Ascending aorta (tissue), 2 donors: ENCODE results near the gene ABCB11. TPM values are rescaled to one million over a fixed set of nuclear protein-coding genes. Genes with fewer than 3 reads are reported as not detected.
"Not testable (repeated sequence)": the region's sequence is repeated elsewhere in the genome, so short reads cannot be mapped to it uniquely, and the experiment has no call there.

Experiments used
- DNase-seq, 2 donors: peaks; one replicate each; pipeline ENCODE4 v3.0.0-alpha.2; 2019; ENCODE audit warnings: low spot score in 2 of 2
- H3K27ac ChIP-seq, 2 donors: fragments of 200-600 bp; sonication (generic); one replicate each; pipeline ENCODE4 v1.5.1; 2016 to 2017; ENCODE audit warnings: mild to moderate bottlenecking in 1 of 2
- H3K27me3 ChIP-seq: fragments of 200-600 bp; sonication (generic); one replicate; pipeline ENCODE4 v1.5.1; 2017
- H3K36me3 ChIP-seq, 2 donors: fragments of 200-600 bp; sonication (generic); one replicate each; pipeline ENCODE4 v1.5.1; 2016
- H3K4me1 ChIP-seq, 2 donors: fragments of 200-600 bp; sonication (generic); one replicate each; pipeline ENCODE4 v1.5.1; 2016 to 2017; ENCODE audit warnings: mild to moderate bottlenecking in 1 of 2
- H3K4me3 ChIP-seq, 2 donors: fragments of 200-600 bp; sonication (generic); one replicate each; pipeline ENCODE4 v1.5.1; 2016 to 2017; ENCODE audit warnings: mild to moderate bottlenecking in 1 of 2
- H3K9me3 ChIP-seq, 2 donors: fragments of 200-600 bp; sonication (generic); one replicate each; pipeline ENCODE4 v1.5.1; 2016
- intact Hi-C: fragments of 100-400 bp; cut with DNase I; formaldehyde crosslinking; loops from one replicate; pipeline ENCODE4 v1.15.1; 2023
- total RNA-seq: library from RNA; depleted of rRNA; stranded (reverse); fragments of >200 nt; gene quantifications from one replicate; pipeline ENCODE4 v1.1.0, GENCODE V29; 2016
- TF ChIP-seq, protein P1 (sequence below), 3 experiments: fragments of 200-600 bp in 2 of 3; fragments of 450-650 bp in 1 of 3; sonication (generic) in 2 of 3; IDR thresholded peaks; one replicate each; pipeline ENCODE4 v1.5.1; 2016 to 2019; ENCODE audit warnings: antibody characterized with exemption in 3 of 3, mild to moderate bottlenecking in 1 of 3, moderate library complexity in 1 of 3

ABCB11 gene
- total RNA-seq, 1 donor from 2014 or later = not detected

DNA sequence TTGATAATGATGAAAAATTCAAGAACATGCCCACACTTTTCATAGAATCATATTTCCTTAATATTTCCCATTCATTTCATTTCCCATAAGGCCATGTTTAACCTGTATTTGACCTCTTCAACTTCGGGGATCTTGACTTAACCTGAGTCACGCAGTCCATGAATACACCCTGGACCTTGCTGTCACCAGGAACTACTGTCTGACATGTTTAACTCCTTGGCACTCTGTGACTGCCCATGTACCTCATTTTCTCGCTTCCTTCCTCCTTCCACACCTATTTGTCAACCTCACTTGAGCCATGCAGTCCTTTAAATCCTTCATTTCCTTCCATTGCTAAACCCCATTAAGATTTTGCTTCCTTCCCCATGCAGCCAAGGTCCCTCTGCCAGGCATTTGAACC is 16.3 kb downstream of the ABCB11 start:
- no peaks in the 10 kb centered on the region for H3K4me1 ChIP-seq
- H3K4me3 ChIP-seq = no peak overlapping the region
- H3K9me3 ChIP-seq = no peaks in the 10 kb centered on the region
- H3K27ac ChIP-seq = no peak overlapping the region
- TF ChIP-seq, protein P1, sequence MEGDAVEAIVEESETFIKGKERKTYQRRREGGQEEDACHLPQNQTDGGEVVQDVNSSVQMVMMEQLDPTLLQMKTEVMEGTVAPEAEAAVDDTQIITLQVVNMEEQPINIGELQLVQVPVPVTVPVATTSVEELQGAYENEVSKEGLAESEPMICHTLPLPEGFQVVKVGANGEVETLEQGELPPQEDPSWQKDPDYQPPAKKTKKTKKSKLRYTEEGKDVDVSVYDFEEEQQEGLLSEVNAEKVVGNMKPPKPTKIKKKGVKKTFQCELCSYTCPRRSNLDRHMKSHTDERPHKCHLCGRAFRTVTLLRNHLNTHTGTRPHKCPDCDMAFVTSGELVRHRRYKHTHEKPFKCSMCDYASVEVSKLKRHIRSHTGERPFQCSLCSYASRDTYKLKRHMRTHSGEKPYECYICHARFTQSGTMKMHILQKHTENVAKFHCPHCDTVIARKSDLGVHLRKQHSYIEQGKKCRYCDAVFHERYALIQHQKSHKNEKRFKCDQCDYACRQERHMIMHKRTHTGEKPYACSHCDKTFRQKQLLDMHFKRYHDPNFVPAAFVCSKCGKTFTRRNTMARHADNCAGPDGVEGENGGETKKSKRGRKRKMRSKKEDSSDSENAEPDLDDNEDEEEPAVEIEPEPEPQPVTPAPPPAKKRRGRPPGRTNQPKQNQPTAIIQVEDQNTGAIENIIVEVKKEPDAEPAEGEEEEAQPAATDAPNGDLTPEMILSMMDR (IDR thresholded peaks at IDR 0.05) = no peak
- DNase-seq = no peak
- no peaks in the 10 kb centered on the region for H3K27me3 ChIP-seq
- no peaks in the 10 kb centered on the region for H3K36me3 ChIP-seq
- intact Hi-C loops = no loop called here

DNA sequence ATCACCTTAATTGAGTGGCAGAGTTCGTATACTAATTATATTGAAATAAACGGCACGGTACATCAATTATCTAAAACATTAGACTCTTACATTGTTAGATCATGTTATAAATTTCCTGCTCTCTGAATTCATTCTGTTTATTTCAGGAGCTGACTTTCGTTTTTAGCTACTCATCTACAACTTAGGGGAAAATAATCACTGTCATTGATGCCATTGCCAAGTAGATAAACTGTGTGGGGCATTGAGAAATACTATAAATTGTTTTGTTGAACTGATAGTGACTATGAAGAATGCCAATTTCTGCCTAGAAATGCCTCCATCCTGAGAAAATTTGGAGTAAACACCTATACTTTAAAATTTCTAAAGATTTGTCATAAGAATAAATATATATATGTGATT is 17.5 kb downstream of the ABCB11 start:
- DNase-seq = no peak
- intact Hi-C loops = no loop called here
- Histone ChIP-seq H3K27me3 (no peaks in the 10 kb centered on the region), H3K36me3 (no peaks in the 10 kb centered on the region), H3K27ac (no peak overlapping the region), H3K4me1 (no peaks in the 10 kb centered on the region), H3K9me3 (no peaks in the 10 kb centered on the region), H3K4me3 (no peak overlapping the region)
- TF ChIP-seq, protein P1 (IDR thresholded peaks at IDR 0.05) = no peak

DNA sequence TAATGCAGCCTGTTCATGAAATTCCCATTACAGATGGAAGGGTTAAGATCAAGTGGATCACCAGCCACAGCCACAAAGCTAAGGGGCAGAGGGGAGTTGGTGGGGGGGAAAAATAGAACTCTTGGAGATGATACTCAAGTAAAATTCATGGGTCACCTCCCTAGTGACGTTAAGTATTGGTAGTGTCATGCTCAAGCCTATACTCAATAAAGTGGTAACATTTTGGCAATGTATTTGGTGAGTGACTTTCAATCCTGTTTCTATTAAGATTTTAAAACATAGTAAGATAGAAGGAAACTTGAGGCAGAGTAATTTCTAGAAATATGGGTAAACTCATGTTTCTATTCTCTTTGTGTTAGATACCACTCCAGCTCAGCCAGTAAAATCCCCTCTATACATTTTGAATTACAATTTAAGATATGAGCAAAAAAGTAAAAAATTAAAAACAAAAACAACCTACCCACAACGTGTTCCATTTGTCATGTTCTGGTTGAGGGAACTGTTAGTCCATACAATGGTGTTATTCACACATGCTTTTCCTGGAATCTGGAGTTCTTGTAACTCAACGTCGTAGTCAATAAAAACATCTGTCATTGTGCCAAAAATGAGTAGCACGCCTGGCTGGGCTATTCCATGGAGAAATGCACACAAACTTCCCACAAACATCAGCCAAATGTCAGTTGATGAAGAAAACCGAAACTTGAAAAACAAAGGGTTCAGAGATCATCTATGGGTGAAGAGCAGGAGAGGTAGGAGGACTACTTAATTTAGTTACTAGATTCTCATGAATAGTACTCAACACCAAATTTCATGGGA is 18.1 kb downstream of the ABCB11 start:
- H3K4me3 ChIP-seq = no peak overlapping the region

DNA sequence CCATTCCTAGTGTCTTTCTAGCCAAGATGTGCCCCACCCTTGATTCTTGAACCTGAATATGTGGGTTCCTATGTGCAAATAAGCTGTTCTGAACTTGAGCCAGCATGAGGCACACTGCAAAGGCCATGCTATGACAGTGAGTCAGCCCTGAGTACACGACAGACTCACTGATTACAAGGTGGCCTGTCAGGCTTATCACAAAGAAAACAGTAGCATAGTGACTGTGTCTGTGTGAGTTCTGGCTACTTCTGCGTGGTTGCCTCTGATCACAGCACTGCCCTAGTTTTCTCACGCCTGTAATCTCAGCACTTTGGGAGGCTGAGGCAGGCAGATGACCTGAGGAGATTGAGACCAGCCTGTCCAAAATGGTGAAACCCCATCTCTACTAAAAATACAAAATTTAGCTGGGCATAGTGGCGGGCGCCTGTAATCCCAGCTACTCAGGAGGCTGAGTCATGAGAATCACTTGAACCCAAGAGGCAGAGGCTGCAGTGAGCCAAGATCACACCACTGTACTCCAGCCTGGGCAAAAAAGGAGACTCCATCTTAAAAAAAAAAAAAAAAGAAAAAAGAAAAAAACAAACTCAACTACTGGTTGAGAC is 18.8 kb downstream of the ABCB11 start:
- DNase-seq, H3K27me3 ChIP-seq, H3K4me3 ChIP-seq, H3K9me3 ChIP-seq, H3K4me1 ChIP-seq, intact Hi-C loops, H3K36me3 ChIP-seq, H3K27ac ChIP-seq: not testable (repeated sequence)

More for the DNA sequence above, 18.1 kb downstream of the ABCB11 start:
- intact Hi-C loops = no loop called here
- H3K27ac ChIP-seq = no peak overlapping the region
- H3K27me3 ChIP-seq = no peaks in the 10 kb centered on the region
- H3K4me1 ChIP-seq = no peaks in the 10 kb centered on the region
- H3K36me3 ChIP-seq = no peaks in the 10 kb centered on the region
- DNase-seq = no peak
- TF ChIP-seq, protein P1 (IDR thresholded peaks at IDR 0.05) = no peak
- H3K9me3 ChIP-seq = no peaks in the 10 kb centered on the region

DNA sequence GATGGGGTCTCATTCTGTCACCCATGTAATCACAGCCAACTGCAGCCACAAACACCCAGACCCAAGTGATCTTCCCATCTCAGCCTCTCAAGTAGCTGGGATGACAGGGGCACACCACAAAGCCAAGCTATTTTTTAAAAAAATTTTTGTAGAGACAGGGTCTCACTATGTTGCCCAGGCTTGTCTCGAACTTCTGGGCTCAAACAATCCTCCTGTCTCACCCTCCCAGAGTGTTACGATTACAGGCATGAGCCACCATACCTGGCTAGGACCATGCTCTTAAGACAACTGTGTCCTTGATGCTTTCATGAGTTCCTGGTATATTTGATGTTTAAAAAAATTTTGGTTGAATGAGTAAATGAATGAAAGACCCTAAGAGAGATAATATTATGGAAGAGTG is 19.4 kb downstream of the ABCB11 start:
- H3K36me3 ChIP-seq = no peaks in the 10 kb centered on the region
- no peak for DNase-seq
- intact Hi-C loops = no loop called here
- no peaks in the 10 kb centered on the region for H3K4me1 ChIP-seq
- H3K27me3 ChIP-seq = no peaks in the 10 kb centered on the region
- H3K27ac ChIP-seq = no peak overlapping the region
- TF ChIP-seq, protein P1 (IDR thresholded peaks at IDR 0.05) = no peak
- H3K4me3 ChIP-seq = no peak overlapping the region
- no peaks in the 10 kb centered on the region for H3K9me3 ChIP-seq

DNA sequence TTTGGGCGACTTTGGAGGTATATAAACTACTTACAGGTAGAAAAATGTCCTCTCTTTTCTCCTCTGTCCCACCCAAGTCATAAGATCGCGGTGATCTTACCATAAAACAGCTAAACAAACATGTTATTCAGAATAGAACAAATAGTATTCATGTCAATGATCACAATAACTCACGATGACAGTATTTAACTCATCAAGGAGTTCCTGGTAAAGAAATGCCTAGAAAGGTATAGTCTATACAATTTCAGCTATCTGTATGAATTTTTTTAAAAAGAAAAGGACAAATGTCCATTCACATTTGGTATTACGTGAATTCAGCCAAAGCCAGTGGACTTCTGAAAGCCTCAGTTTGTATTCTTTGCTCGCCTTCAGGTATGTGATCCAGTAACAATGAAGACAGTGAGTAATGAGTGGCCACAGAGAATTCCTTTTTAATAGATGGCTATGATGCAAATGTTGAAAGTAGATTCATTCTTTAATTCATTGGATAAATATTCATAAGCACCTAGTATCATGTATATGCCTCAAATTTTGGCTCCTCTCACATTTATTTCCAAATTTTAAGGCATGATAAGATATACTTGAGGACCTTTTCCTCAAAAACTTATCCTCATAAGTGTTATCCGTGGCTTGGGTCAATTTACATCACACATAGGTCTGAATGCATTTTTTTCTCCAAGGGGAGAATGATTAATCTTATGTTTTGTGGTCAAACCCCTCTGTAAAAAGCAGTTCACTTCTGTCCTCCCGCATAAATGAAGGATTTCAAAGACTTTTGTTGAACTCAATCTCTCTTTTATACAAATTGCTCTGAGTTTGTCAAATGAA is 20.3 kb downstream of the ABCB11 start:
- Histone ChIP-seq H3K9me3 (no peaks in the 10 kb centered on the region), H3K36me3 (no peaks in the 10 kb centered on the region), H3K27ac (no peak overlapping the region), H3K27me3 (no peaks in the 10 kb centered on the region), H3K4me1 (no peaks in the 10 kb centered on the region), H3K4me3 (no peak overlapping the region)
- TF ChIP-seq, protein P1 (IDR thresholded peaks at IDR 0.05) = no peak
- DNase-seq = no peak
- intact Hi-C loops = no loop called here
